ENCODE measurements around the gene MYH1.

MYH1 gene

GRCh38 chr17:10482252-10482651, 36.1 kb downstream of the MYH1 start:
- DNase-seq (ENCODE audit: low read depth in 3 of 3), result no peak

- no peak for DNase-seq (ENCODE audit: low read depth in 3 of 3)
These were observed 40.6 kb downstream of the MYH1 start for GRCh38 chr17:10477701-10478100.

GRCh38 chr17:10474536-10474935, 43.8 kb downstream of the MYH1 start:
- DNase-seq (ENCODE audit: low read depth in 3 of 3), result no peak

- DNase-seq (ENCODE audit: low read depth in 3 of 3), result no peak
These were observed 46.5 kb downstream of the MYH1 start for GRCh38 chr17:10471858-10472257.

GRCh38 chr17:10469459-10469858, 48.9 kb downstream of the MYH1 start, which contains the start of gene MYH4:
MYH4 (minus strand) TSS chr17:10469559; CDS start chr17:10466745, 2,814 bp downstream.
- no peak for DNase-seq (ENCODE audit: low read depth in 3 of 3)

GRCh38 chr17:10463402-10463801, 54.9 kb downstream of the MYH1 start:
- no peak for DNase-seq (ENCODE audit: low read depth in 3 of 3)

GRCh38 chr17:10460062-10460461, 58.3 kb downstream of the MYH1 start:
- no peak for DNase-seq (ENCODE audit: low read depth in 3 of 3)

- DNase-seq (ENCODE audit: low read depth in 3 of 3), result no peak
These were observed 59.6 kb downstream of the MYH1 start for GRCh38 chr17:10458701-10459100.

- no peak for DNase-seq (ENCODE audit: low read depth in 3 of 3)
These were observed 60.4 kb downstream of the MYH1 start for GRCh38 chr17:10457952-10458351.

- DNase-seq (ENCODE audit: low read depth in 3 of 3), result no peak
These were observed 71.1 kb downstream of the MYH1 start for GRCh38 chr17:10447026-10447931.

Measured in stimulated activated CD4-positive, alpha-beta T cell treated with anti-CD3 and anti-CD28 coated beads, TNF-alpha, amount 100 ng/mL, for 4 hours (primary cell).